Adrenal gland (tissue), 12 donors: ENCODE data around the gene GPR132. TPM values are rescaled to one million over a fixed set of nuclear protein-coding genes. Genes with fewer than 3 reads are reported as not detected.

Experiments used
- DNase-seq, 7 donors: peaks; one replicate each; pipeline ENCODE4 v3.0.0-alpha.2; 2019 to 2020
- H3K27ac ChIP-seq, 5 donors: fragments of 200-600 bp; sonication (generic) in 4 of 5; 1 replicate in 3 of 5; 2 replicates in 2 of 5; pipeline versions ENCODE4 v1.5.1 to v1.8.0; 2016 to 2020; ENCODE audit warnings: mild to moderate bottlenecking in 1 of 5
- H3K27me3 ChIP-seq: fragments of 200-600 bp; 2 replicates; pipeline ENCODE4 v1.8.0; 2021
- H3K36me3 ChIP-seq, 2 donors: fragments of 200-600 bp; replicated peaks in 1 of 2; 1 replicate in 1 of 2; 2 replicates in 1 of 2; pipeline versions ENCODE4 v1.5.1 to v1.8.0; 2018 to 2022
- H3K4me1 ChIP-seq, 2 donors: fragments of 200-600 bp; replicated peaks in 1 of 2; 1 replicate in 1 of 2; 2 replicates in 1 of 2; pipeline versions ENCODE4 v1.5.1 to v1.8.0; 2018 to 2021
- H3K4me3 ChIP-seq, 4 donors: fragments of 200-600 bp; sonication (generic) in 3 of 4; one replicate each; pipeline ENCODE4 v1.5.1; 2016 to 2018
- H3K9me3 ChIP-seq, 3 donors: fragments of 200-600 bp; sonication (generic) in 1 of 3; replicated peaks in 1 of 3; 1 replicate in 2 of 3; 2 replicates in 1 of 3; pipeline versions ENCODE4 v1.5.1 to v1.8.0; 2016 to 2021
- CTCF ChIP-seq, 6 experiments: fragments of 450-650 bp in 4 of 6; fragments of 200-600 bp in 2 of 6; sonication (generic) in 1 of 6; IDR thresholded peaks; 1 replicate in 5 of 6; 2 replicates in 1 of 6; pipeline versions ENCODE4 v1.5.1 to v1.8.0; 2016 to 2021; ENCODE audit warnings: antibody characterized with exemption in 6 of 6, mild to moderate bottlenecking in 2 of 6, moderate library complexity in 1 of 6
- POLR2A ChIP-seq, 2 donors: fragments of 450-650 bp; IDR thresholded peaks; one replicate each; pipeline ENCODE4 v1.6.1; 2017; ENCODE audit warnings: antibody characterized with exemption in 2 of 2, mild to moderate bottlenecking in 2 of 2, moderate library complexity in 1 of 2
- WGBS, 4 donors: extraction: QIAGEN DNeasy Blood & Tissue Kit in 2 of 4; methylation state at CpG; one replicate each; pipeline versions ENCODE4 v1.1.5 to v1.1.7; 2013 to 2017; 5-methylcytosine and 5-hydroxymethylcytosine counted together
- intact Hi-C, 2 donors: fragments of 100-400 bp; cut with DNase I; formaldehyde crosslinking; loops; one replicate each; pipeline versions ENCODE4 v1.14.1 to v1.15.0; 2022 to 2023
- polyA plus RNA-seq, 3 donors: library from polyadenylated mRNA; stranded (reverse); fragments of 200-250 nt in 2 of 3; fragments of 350-450 nt in 1 of 3; fragmentation: Illumina TruSeq in 1 of 3; extraction: RNeasy Lipid Tissue Mini Kit (QIAGEN cat#74804) in 1 of 3; gene quantifications; one replicate each; pipeline ENCODE4 v1.2.3, GENCODE V29; 2013 to 2014
- total RNA-seq, 9 donors: library from RNA; depleted of rRNA in 4 of 9; stranded (reverse); fragments of >200 nt in 4 of 9; fragments of 120-200 nt in 1 of 9; fragmentation: NEBNext Ultra II Directional in 1 of 9; extraction: Animal tissue kit (Norgen Biotek cat#: 25700) in 1 of 9; gene quantifications; one replicate each; pipeline versions ENCODE4 v1.1.0 to v1.2.4, GENCODE V29; 2013 to 2023
- donor health status: healthy with polysubstance abuse.
- donor health status: Bipolar disorder and iron deficiency.
- donor health status: DM: yes; HTN: yes; CAD: no.
- donor health status: DM: no; HTN: no; CAD: no.
- donor health status: DM: no; HTN: no; CAD: no.
- donor health status: DM: yes; HTN: yes; CAD: no.

The GPR132 gene
- total and polyA plus RNA-seq, 12 donors: 0.17 to 11.7 (median 1.6) TPM

DNA sequence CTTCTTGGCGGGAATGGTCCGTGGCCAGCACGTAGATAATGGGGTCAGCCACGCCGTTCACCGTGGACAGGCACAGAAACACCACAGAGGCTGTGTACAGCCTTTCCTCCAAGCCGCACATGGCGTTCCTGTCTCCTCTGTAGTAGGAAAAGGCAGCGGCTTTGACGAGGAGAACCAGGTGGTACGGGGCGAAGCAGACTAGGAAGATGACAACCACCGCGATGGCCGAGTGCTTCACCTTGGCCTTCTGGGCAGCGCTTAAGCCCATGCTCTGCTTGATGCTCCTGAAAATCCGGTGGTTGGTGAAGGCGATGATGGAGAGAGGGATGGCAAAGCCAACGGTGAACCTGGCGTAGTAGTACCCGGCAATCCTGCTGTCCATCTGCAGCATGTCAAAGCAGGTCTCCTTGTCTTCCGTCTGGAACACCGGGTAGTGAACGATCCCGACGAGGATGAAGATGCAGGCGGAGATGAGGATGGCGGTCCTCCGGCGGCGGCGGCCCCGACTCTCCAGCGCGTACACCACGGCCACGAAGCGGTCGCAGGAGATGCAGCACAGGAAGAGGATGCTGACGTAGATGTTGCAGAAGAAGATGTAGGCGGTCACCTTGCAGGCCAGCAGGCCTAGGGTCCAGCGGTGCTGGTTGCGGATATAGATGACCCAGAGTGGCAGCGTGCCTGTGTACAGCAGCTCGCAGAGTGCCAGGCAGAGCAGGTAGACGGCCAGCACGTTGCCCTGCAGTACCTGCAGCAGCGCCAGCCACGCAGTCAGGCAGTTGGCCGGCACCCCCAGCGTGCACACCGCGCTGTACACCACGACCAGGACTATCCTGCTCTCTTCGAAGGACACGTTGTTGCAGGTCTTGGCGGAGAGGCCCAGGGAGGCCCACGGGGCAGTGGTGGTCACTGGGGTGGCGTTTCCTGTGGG is 13.8 kb downstream of the GPR132 start:
- no peak overlapping the region for H3K4me3 ChIP-seq
- H3K27me3 ChIP-seq: peaks cover 10% of the 10 kb centered on the region
- DNase-seq: no peak
- no peaks in the 10 kb centered on the region for H3K36me3 ChIP-seq
- H3K9me3 ChIP-seq: no peaks in the 10 kb centered on the region
- no peaks in the 10 kb centered on the region for H3K4me1 ChIP-seq
- 90 to 93% (median 91%) methylated on average over 49 to 59 of the region's 59 CpGs for WGBS, 4 donors
- intact Hi-C loops: no loop called here
- no peak for TF ChIP-seq CTCF (IDR thresholded peaks at IDR 0.05)
- no peak for TF ChIP-seq POLR2A (IDR thresholded peaks at IDR 0.05)
- no peak overlapping the region for H3K27ac ChIP-seq

DNA sequence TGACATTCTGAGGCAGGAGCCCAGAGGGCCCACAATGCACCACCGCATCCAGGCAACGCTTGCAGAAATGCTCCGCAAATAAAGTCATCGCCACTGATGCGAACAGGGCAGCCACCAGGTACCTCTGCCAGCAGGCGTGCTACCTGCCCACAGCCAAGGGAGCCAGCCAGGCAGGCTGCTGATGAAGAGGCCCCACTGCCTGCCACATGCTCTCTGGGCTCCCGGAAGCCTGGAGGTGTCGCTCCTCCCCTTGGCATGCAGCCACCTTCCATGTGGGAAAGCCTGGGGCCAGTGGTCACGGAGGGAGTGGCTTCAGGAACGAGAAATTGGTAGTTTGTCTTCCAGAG is 14.7 kb downstream of the GPR132 start:
- Histone ChIP-seq H3K27me3 (peaks cover 10% of the 10 kb centered on the region), H3K36me3 (no peaks in the 10 kb centered on the region), H3K4me3 (no peak overlapping the region), H3K27ac (no peak overlapping the region), H3K9me3 (no peaks in the 10 kb centered on the region), H3K4me1 (no peaks in the 10 kb centered on the region)
- DNase-seq: peak in 3 of 7 donors; percentile 33 to 44 (median 43)
- WGBS, 4 donors: 60 to 72% (median 64%) methylated on average over 6 to 10 of the region's 10 CpGs; no CpG with 5 or more reads in 1 of the 4 donors
- intact Hi-C loops: no loop called here
- TF ChIP-seq POLR2A (IDR thresholded peaks at IDR 0.05): no peak
- TF ChIP-seq CTCF (IDR thresholded peaks at IDR 0.05): no peak

GRCh38 chr14:105049753-105050550 is 15.3 kb downstream of the GPR132 start:
- Histone ChIP-seq H3K27me3 (peaks cover 10% of the 10 kb centered on the region), H3K9me3 (no peaks in the 10 kb centered on the region), H3K4me1 (no peaks in the 10 kb centered on the region), H3K4me3 (no peak overlapping the region), H3K27ac (no peak overlapping the region), H3K36me3 (no peaks in the 10 kb centered on the region)
- intact Hi-C loops: loop anchor here (5.0 kb wide), 2 partner anchors 73 to 153 kb away; partner anchors contain the start of gene AHNAK2 (in 1 of the 2)
- 73 to 88% (median 84%) methylated on average over 17 to 25 of the region's 25 CpGs for WGBS, 4 donors
- no peak for DNase-seq
- TF ChIP-seq POLR2A (IDR thresholded peaks at IDR 0.05) (no peak), CTCF (IDR thresholded peaks at IDR 0.05) (no peak)
